Activated CD4-positive, CD25-positive, alpha-beta regulatory T cell (primary cell): ENCODE results near the gene MYO7B.

Experiments used
- DNase-seq, 4 experiments: peaks; one replicate each; lab custom pipeline; 2025; lab: John Stamatoyannopoulos, UW

The MYO7B gene

DNA sequence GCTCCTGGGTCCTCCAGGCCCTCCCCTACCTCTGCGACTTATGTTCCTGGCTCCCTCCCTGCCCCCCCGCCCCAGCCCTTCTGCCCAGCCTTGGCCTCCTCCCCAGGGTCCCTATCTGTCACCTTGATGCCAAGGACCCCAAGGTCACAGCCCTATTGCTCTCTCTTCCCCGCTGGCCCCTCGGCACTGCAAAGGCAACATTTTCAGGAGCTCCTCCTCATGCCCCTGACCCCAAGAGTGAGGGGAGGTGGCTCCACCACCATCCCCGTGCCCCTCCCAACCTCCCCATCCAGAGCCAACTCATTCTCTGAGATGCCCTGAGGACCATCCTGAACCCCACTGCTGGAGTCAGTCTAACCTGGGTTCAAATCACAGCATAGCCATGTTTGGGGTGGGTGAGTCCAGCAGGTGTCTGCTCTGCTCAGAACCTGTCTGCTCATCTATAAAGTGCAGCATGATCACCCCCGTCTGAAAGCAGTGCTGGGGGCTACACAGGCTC lies 128.1 kb downstream of the MYO7B start:
- no peak for DNase-seq

DNA sequence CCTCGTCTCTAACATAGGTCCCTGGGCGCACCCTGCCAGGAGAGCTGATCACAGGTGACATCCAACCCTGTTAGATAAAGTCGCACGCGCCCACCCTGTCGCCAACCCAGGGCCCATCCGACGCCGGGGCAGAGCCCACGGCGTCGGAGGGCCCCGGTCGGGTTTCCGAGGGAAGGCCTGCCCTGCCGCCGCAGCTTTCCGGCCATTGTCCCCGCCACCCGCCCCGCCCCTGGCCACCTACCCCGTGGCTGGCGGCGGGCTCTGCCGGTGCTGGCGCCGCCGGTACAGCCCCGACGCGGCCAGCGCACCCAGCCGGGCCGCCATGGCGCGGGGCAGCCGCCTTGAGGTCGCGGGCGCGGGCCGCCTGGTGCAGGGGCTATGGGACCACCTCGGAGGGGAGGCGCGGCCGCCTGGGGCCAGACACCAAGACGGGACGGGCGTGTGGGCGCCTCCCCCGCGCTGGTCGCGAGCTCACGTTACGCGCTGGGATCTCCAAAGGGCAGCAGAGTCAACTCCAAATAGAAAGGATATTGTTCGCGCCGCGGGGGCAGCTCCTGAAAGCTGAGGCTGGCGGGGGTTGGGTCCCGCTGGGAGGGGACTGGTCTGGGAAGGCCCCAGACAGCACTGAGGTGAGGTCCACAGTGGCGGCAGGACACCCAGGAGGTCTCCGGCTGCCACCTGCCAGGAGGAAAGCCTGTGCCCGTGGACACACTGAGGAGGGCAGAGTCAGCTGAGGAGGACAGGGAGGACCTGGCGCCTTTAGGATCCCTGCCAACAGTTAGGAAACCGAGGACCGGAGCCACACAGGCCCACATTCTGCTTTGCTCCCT lies 128.8 kb downstream of the MYO7B start:
- no peak for DNase-seq

DNA sequence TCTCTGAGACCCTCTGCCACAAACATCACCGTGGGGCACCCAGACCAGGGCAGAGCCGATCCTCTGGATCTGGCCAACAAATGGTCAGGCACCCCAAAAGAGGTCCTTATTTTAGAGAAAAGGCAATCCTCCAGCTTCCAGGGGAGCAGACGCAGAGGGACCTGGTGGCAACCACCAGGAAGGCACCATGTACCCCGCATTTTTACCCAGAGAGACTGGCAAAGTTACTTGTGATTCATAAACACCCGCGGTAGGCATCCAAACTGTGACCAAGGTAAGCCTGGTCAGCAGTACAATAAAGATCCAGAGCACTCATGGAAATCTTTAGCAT lies 129.4 kb downstream of the MYO7B start:
- no peak for DNase-seq

DNA sequence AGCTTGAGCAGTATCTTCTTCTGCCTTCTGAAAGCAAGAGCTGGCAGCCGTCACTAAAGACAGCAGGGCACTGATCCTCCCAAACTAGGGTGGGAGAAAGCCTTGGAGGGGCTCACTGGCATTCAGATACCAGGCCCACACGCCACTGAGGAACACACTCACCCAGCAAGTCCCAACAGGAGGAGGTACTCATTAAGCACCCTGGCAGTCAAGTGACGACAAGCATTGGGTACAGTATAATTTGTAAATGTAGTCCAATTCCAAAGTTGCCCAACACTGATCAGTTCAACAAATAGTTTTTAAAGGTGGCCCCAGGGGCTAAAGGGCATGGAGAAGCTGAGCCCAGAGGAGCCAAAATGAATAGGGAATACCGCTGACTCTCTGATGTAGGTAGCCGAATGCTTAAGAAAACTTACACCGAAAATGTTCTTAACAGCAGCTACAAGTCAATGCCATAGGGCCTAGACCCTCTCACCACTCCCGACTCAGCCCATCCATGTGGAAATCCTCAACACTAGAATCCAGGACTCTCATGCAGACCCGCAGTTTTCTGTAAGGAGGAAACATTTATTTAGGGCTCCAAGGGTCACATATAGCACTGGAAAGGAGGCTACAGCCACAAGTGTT lies 129.9 kb downstream of the MYO7B start:
- DNase-seq, result no peak

DNA sequence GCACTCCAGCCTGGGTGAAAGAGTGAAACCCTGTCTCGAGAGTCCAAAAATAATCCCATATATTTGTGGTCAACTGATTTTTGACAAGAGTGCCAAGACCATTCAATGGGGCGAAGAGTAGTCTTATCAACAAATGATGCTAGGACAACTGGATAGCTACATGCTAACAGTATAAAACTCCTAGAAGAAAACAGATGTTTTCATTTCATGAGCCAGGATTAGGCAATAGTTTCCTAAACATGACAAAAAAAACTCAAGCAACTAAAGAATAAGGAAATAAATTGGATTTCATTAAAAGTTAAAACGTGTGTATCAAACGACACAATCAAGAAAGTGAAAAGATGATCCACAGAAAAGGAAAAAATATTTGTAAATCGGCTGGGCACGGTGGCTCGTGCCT lies 133.6 kb downstream of the MYO7B start:
- DNase-seq, result no peak

DNA sequence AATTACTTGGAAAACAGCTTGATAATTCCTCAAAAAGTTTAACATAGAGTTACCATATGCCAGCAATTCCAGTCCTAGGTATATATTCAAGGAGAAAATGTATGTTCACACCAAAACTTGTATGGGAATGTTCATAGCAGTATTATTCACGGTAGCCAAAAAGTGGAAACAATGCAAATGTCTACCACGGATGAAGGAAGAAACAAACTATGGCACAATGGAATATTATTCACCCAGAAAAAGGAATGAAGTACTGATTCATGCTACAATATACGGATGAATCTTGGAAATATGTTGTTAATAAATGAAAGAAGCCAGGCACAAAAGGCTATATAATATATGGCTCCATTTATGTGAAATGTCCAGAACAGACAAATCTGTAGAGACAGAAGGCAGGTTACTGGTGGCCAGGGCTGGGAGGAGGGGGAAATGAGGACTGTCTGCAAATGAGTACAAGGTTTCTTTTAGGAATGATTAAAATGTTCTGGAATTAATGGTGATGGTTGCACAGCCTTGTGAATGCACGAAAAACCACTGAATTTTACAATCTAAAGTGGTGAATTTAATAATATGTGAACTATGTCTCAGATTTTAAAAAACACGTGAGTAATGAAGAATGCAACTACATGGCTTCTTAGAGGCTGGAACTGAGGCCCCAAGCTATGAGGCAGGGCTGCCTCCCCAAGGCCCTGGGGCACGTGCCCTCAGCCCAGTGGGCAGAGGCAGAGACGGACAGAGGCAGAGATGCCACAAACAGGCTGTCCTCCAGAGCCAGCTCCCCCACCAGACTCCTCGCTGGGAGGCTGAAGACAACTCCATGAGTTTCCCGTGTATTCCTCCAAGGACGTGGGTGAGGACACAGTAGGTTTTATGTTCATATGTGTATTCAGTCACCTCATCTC lies 134.8 kb downstream of the MYO7B start:
- DNase-seq, result no peak

DNA sequence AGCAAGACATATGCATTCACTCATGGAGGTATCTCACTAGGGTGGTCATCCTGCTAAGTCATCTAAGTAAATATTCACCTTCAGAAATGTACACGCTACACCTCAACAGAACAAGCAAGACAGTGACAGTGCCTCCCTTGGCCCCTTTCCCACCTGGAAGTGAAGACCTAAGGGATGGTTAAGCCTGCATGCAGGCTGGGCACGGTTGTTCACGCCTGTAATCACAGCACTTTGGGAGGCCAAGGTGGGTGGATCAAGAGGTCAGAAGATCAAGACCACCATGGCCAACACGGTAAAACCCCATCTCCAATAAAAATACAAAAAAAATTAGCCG lies 135.4 kb downstream of the MYO7B start:
- DNase-seq, result no peak

DNA sequence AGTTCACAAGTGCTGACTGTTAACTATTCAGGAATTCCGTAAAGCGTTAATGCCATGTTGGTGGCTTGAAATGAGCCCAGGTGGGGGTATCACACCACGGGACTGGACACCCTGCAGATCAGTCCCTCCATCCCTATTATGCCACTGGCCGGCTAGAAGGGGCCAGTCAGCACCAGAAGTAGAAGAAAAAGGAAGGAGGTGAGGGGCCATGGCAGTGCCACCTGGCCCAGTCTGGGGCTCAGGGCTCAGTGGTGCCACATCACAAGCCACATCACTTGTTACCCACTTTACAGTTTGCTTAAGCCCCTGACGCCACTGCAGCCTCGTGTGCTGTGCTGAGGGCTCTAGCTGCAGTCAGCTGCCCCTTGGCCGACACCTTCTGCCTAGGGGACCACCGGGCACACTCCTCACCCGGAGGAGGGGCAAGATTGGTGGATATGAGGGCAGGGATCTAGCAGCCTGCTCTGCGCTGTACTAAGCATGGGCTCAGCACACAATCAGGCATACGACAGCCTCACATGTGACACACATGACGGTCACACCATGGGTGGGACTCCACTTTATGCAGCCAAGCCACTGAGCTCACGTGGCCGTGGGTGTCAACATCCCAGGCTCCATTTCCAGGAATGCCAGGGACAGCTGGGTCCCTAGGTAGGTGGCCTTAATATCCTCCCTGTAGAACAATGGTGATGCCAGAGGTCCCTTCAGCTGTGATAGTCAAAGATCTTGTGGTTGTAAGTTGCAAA lies 136.2 kb downstream of the MYO7B start:
- no peak for DNase-seq

DNA sequence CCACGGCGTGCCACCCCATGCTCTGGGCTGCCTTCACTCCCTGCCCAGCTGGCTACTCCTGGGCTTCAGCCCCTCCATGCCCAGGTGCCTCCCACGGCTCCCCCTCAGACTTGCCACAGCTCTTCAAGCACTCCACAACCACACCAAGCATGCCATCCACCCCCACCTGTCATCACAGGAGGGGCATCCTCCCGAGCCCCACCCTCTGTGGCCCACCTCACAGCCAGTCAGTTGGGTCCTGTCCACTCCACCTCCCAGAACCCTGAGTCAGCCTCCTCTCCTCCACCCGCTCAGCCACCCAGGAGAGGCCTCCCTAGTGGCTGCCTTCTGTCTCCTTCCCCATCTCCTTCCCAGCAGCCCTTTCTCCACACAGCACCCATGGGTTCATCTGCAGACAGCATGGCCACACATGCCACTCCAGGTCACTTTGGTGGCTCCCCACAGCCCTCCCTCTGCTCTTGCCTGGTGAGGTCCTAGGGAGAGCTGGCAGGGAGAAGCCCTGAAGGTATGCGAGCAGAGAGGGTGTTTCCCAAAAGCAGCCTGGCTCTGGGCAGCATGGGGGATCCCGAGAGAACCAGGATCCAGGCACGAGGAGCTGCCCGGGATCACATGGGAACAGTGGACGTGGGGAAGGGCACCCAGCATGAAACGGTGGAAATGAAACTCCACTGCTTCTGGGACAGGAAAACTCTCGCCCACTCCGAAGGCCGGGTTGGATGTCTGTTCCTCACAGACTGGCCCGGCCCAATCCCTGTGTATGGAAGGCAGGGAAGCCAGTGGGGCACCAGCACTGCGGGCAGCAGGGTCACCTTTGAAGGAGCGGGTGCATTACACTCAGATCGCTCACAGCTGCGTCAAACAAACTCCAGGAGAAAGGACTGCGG lies 137.1 kb downstream of the MYO7B start:
- DNase-seq, result no peak

DNA sequence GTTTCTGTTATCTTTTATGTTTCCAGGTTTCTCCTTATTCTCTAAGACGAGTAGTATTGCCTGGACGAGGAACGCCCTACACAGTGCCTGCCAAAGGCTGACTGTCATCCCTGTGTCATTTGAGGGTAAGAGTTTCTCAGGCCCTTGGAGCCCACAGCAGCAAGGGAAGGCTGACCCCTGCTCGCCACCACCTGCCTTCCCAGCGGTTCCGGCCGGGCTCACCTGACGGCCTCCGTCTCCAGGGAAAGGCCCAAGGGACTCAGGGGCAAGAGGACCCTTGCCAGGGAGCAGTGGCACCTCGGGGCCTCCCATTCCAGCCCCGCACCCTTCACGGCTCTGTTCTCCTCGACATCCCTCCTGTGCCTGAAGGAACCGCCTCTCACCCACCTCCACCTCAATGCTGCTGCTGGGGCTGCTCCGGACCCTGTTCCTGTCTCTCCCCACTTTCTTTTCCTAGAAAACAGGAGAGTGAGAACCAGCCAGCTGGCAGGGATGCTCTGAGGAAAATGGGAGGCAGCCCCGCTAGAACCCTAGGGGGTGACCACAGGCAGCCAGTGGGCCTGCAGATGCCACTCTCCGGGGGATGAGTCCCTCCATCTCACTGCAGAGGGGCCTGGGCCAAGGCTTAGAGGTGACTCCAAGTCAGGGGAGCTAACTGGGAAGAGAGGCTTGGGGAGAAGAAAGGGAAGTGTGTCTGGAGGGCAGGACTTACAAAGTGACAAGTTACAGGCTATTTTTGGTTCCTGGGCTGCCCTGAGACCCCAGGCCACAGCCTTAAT lies 138.0 kb downstream of the MYO7B start:
- no peak for DNase-seq

DNA sequence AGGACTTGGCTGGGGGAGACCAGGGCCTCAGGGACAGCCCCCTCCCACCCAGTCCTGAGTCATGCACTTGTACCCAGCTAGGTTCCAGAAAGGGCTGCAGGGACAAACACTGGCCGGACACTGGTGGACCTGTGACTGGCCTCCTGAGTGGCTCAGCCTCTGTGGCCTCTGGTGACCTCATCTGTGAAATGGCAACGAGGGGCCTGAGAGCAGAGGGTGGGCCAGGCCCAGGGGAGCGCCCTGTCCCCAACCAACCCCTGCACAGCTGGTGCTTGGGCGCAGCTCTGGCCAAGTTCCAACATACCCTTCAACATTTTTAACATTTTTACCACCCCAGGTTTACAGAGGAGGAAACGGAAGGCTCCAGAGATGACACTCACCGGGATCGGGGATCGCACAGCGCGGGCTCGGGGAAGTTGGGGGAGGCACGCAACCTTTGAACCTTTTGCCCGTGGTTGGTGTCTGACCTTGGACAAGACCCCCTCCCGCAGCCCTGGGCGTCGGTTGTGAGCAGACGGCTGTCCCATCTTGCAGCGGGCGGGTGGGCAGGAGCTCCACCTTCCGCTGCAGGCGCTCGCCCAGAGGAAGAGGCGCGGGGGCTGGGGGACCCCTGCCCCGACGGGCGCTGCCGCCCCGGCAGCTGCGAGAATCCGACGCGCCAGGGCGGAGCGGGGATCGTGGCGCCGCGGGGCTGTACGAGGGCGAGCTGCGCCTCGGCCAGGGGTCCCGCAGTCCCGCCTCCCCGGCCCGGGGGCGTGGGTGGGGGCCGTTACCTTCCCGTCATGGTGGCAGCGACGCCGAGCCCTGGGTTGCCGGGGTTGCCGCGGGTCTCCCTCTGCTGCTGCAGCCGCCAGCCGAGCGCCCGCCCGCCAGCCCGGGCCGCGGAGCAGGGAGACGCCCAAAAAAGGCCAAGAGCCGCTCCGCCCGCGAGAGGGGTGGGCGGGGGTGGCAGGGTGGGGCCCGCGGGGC lies 139.0 kb downstream of the MYO7B start:
- DNase-seq, result no peak

DNA sequence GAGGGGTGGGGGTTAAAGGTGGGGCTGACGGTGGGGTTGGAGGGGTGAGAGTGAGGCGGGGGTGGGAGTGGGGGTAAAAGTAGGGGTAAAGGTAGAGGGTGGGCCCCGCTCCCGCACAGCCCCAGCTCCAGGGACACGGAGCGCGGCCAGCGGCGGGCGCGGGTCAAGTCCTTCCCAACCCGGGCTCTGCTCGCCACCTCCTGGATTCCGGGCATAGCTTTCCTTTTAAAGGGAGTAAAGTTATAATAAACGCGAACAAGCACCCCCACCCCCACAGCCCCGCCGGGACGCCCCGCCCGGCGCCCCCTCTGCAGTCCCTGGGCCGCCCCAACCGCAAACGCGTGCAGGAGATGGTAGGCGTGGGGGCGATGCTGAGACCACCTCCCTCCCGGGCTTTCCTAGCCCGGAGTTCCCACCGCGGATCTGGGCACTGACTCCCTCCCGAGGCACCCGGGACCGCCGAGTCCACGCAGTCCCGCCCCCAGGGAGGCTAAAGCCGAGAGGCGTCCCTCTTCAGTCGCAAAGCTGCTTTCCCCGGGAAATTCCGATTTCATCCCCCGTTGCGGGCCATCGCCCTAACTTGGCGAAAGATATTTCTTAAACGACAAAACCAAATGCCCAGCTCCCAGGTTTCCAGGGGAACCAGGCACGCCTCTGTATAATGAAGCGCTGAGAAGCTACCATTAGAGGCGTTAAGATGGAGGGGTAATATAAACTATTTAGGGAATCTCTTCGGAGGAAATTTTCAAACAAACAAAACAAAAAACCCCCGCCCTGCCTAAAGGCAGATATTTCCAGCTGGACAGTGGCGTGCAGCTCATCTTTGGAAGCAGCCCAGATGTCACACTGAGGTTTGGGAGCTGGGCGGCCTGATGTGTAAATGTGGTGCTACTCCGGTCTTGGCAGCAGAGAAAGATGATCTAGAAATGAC lies 140.1 kb downstream of the MYO7B start, which contains the start of gene LIMS2:
Gene LIMS2 (minus strand): TSS at position 200 of the 931 bp plus-strand sequence. CDS start 506 bp downstream, outside the sequence.
- DNase-seq, result no peak

DNA sequence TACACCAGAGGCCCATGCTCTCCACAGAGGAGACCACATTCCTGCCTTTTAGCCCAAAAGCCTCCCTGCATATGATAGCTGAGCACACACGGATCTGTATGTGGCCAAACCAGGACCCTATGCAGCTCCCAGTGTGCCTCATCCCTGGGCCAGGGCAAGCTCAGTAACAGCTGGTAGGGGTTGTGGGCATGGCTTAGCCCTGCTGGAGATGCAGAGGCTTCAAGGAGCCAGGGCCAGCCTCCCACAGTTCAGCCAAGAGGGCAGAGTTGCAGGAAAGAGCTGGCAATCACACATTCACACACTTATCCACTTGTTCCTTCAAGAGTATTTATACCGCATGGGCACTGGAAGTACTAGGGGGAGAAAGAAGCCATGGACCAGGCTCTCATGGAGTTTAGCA lies 141.4 kb downstream of the MYO7B start:
- DNase-seq, result no peak

DNA sequence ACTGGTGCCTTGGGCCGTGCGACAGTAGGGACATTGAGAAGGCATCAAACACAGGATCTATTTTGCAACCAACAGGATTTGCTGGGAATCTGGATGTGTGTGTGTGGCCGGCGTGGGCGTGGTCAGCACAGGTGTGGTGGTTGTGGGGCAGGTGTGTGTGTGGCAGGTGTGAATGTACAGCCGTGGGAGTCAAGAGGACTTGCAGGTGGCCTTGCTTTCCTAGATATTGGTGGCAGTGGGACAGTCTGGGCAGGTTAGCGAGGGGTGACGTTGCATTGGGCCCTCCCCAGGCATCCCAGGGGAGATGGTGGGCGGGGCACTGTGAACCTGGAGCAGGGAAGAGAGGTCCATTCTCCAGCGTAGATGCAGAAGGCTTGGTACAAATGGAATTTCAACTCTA lies 143.0 kb downstream of the MYO7B start:
- no peak for DNase-seq

DNA sequence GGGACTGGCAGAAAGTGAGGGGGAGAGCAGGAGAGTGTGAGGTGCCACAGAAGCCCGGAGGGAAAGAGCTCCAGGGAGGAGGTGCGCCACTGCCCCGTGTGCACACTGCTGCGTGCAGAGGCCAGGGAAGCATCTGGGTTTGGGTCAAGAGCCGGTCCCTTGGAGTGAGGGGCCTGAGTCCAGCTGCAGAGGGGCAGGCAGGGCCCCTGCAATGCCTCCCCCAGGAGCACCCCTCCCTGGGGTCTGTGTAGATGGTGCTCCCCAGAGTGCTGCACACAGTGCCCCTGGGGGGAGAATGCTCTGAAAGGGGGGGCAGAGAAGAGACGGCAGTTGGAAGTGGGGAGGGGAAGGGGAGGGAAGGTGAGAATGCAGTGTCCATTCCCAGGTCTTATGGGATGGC lies 143.5 kb downstream of the MYO7B start:
- no peak for DNase-seq

DNA sequence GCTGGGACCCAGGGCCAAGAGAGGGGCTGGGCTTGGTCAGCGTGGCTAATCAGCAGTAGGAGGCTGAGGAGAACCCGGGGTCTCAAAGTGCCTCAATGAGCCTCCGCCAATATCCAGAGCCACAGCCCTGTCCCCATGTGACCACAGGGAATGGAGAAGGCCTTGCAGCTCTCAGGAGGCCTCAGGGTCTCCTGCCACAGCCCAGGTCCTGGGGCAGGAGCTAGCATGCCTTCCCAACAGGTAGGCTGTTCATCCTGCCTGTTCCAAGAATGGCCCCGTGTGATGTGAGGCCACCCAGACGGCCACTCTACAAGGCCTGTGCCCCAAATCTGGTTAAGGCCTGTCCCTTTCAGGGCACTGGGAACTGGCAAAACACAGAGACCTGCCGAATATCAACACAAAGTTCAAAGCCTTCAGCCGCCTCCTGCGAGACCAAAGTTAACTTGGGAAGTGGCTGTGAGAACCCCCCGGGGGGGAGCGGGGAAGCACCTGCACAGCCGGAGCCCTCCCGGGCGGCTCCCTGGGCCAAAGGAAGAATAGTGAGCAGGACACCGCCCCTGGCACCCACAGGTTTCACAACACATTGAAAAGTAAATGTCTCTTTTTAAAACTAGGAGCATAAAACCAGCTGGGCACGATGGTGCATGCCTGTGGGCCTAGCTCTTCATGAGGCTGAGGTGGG lies 144.3 kb downstream of the MYO7B start:
- DNase-seq, result no peak

DNA sequence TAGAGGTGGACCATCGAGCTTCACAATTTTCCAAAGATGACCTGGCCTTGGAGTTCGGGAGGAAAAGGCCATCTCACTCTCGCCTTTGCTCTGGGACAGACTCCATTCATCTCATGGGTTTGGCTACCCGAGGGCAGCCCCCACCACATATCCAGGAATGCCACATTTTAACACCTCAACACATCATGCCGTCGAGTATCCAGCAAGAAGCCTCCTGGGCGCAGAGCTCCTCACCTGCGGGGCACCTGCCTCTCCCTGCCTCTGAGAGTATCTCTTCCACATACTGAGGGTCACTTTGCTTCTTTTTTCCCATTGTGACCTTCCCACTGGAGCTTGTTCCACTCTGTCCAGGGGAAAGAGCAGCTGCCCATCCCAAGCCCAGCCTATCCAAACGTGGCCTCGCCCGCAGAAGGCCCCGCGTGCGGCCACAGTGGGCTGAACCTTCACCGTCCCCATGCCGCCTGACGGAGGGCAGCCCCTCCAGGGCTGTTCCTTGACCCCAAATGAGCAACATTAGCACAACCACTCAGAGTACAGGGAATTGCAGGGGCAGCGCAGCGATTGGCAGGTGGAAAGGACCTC lies 145.3 kb downstream of the MYO7B start:
- DNase-seq, result no peak
